IPS DF 4.7 (cell line): Measurements from ENCODE around the gene TNIP3.
"Not testable (repeated sequence)": the region's sequence is repeated elsewhere in the genome, so short reads cannot be mapped to it uniquely, and the experiment has no call there.

Source experiments
- DNase-seq: peaks from one replicate; pipeline ENCODE4 v3.0.0-alpha.2; 2013; ENCODE audit warnings: low spot score; ENCODE audit errors: extremely low read depth

Gene TNIP3

GRCh38 chr4:121177246-121178137, 13.4 kb upstream of the TNIP3 start:
- peak; percentile 19 for DNase-seq

GRCh38 chr4:121176082-121176934, 12.2 kb upstream of the TNIP3 start:
- no peak for DNase-seq

- not testable (repeated sequence) for DNase-seq
Measured at GRCh38 chr4:121171477-121171876, 7.4 kb upstream of the TNIP3 start.

GRCh38 chr4:121168446-121169281, 4.5 kb upstream of the TNIP3 start:
- no peak for DNase-seq

- DNase-seq: no peak
Measured at GRCh38 chr4:121166976-121167375, 2.9 kb upstream of the TNIP3 start.

- no peak for DNase-seq
Measured at GRCh38 chr4:121165206-121165605, 1.1 kb upstream of the TNIP3 start.

GRCh38 chr4:121156822-121157769, 7.0 kb downstream of the TNIP3 start:
- DNase-seq: no peak

DNA sequence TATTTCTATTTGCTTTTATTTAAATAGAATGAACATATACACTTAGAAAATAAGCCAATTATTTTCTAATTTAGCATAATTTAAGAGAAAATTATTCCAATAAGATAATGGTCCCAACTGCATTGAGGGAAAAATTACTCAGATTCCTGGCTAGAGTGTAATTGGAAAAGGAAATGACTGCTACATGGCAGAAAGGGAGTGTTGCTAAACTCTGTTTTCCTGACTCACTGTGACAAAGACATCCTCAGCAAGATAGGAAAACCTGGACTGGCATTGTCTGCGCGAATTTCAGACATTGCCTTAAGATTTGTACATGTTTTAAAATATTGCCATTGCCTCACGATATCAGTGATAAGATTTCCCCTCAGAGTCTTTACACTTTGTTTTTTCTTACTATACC, 8.2 kb downstream of the TNIP3 start:
- no peak for DNase-seq

GRCh38 chr4:121154103-121154515, 10.0 kb downstream of the TNIP3 start:
- DNase-seq: no peak

DNA sequence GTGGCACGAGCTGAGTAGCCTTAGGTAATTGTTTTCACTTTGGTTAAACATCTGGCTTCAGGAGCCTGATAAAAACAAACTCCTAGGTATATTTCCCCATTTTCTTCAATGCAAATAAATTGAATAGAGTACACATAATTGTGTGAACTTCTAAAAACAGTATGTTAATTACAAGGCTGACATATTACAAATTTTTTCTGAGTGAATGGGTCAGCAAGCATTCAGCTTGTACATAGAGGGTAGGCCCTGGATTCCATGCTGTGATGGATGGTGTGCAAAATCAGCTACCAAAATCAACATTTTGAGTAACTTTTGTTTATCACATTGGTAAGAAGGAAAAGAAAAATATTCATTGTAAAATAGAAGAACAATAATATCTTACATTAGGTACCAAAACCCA, 12.2 kb downstream of the TNIP3 start:
- DNase-seq: no peak

GRCh38 chr4:121150486-121150885, 13.6 kb downstream of the TNIP3 start:
- no peak for DNase-seq

DNA sequence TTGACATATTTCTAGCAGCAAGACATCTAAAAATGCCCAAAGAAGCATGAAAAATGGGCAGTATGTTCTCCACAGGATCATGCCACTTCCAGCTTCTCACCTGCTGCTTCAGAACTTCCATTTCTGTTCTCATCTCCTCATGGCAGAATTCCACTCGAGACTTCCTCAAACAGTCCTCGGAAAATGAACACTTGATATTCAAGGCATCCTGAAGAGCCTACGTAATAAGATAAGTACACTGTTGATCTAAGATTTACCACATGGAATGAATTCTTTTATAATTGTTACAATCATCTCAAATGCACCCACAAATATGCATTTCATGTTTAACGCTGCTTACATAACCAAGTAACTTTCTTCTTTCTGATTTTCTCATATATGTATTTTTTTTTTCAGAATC, 14.1 kb downstream of the TNIP3 start:
- DNase-seq: no peak

DNA sequence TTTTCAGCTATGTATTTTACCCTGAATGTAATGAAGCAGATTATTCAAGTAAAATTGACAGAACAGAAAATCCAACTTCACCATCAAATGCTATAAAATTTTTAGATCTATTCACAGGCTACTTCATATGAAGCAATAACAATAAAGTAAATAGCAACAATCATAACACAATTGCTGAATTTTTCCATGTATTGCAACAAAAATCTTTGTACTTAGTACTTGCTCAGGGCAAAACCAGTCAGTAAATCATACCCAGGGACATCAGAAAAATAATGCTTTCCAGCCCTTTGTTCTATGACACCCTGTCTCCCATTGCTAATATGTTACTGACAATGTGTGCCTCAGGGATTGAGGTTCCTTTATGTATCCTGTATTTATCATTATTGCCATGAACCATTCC, 15.5 kb downstream of the TNIP3 start:
- no peak for DNase-seq

DNA sequence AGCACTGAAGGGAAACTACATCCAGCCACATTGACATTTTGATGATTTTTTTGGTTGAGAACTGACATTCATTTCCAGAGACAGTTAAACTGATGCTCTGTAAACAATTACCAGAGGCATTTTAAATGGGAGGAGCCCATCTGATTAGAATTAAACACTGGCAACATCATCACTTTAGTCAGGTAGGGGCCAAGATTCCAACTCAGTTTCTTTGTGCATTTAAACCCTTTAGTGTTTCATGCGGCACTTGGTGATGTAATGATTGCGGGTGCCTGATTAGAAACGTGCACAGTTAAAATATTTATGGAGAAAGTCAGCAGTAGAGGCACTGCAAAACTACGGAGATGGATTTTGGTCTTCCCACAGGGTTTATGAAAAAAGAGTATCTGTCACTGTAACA, 16.1 kb downstream of the TNIP3 start:
- DNase-seq: no peak

GRCh38 chr4:121146530-121146929, 17.6 kb downstream of the TNIP3 start:
- no peak for DNase-seq

GRCh38 chr4:121145430-121145829, 18.7 kb downstream of the TNIP3 start:
- DNase-seq: no peak

DNA sequence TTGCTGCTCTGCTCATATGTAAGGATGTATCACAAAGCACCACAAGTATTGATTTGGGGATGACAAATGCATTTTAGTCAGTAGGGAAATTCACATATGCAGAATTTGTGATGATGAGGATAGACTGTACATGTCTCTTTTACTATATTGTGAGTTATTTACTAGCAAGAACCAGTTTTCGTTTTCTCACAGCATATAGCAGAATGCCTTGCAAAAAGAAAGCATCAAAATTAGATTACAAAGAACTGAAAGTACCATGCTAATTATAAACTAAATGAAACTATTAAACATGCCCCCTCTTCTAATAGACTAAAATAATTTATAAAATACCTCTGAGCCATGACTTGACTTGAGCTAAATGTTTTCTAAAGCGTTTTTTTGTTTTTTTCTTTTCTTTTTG, 20.1 kb downstream of the TNIP3 start:
- no peak for DNase-seq

DNA sequence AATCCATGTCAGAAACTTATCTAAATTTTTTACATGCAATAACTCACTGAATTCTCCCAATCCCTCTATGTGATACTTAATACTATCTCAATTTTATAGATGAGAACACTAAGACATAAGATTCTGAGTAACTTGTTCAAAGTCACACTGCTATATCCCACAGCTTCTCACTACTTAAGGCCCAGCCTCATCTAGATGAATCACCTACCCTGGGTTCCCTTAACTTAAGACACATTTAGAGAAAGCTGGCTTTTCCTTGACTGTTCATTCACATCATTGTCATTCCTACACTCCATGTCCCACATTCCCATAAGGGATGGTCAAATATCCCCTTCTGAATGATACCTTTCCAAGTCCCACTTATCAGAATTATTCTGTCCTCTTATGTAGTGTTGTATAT, 21.0 kb downstream of the TNIP3 start:
- no peak for DNase-seq

- DNase-seq: no peak
Measured at GRCh38 chr4:121140716-121141460, 23.2 kb downstream of the TNIP3 start.
